GM19035 (cell line): ENCODE measurements around the gene CAPN15.
"Not testable (repeated sequence)": the region's sequence is repeated elsewhere in the genome, so short reads cannot be mapped to it uniquely, and the experiment has no call there.

Experiments
- ATAC-seq: cut with Tn5 transposase; IDR thresholded peaks from one replicate; pipeline ENCODE4 v1.9.1; 2021; ENCODE audit not compliant: unreplicated experiment

The CAPN15 gene

DNA sequence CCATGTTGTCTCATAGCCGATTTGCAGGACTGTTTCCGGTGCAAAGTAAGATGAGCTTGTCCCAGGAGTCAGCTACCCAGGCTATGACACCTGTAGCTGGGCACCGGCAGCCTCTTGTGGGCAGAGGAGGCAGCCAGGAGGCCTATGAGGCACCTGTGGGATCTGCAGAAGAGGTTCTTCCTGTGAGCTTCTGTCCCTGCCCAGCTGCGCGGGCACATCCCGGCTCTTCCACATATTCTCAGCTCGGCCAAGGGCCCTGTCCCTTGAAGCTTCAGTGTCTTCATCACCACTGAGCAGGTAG lies 21.3 kb upstream of the CAPN15 start:
- no peak for ATAC-seq

- ATAC-seq = not testable (repeated sequence)
These were observed 20.0 kb upstream of the CAPN15 start for GRCh38 chr16:507527-507926.

- no peak for ATAC-seq
These were observed 19.5 kb upstream of the CAPN15 start for GRCh38 chr16:507996-508395.

- no peak for ATAC-seq
These were observed 18.4 kb upstream of the CAPN15 start for GRCh38 chr16:508884-509736.

GRCh38 chr16:510066-510825 lies 17.3 kb upstream of the CAPN15 start:
- ATAC-seq = no peak

GRCh38 chr16:512802-513201 lies 14.7 kb upstream of the CAPN15 start:
- ATAC-seq = no peak

GRCh38 chr16:513950-514349 lies 13.6 kb upstream of the CAPN15 start:
- no peak for ATAC-seq

DNA sequence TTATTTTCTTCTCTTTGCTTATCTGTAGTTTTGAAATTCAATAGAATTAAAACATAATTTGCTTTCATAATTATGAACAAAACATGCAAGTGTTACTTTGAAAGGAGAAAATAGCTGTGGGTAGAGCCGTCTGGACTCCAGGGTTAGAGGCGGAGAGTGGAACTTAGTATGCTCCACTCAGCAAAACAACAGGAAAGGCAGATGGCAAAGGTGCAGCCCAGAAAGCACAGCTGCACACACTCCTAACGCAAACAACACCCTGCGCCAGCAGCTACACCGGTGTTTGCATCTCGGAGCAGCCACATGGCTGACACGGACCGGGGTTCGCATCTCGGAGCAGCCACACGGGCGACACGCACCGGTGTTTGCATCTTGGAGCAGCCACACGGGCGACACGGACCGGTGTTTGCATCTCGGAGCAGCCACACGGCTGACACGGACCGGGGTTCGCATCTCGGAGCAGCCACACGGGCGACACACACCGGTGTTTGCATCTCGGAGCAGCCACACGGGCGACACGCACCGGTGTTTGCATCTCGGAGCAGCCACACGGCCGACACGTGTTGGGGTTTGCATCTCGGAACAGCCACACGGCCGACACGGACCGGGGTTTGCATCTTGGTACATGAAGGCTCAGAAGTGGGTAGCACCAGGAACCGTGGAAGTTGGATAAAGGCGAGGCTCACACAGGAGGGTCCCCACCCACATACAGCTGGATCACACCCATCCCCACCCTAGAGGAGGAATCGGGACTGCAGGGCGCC lies 12.2 kb upstream of the CAPN15 start:
- ATAC-seq = no peak

- ATAC-seq = no peak
These were observed 11.6 kb upstream of the CAPN15 start for GRCh38 chr16:515939-516226.

GRCh38 chr16:516301-516700 lies 11.2 kb upstream of the CAPN15 start:
- no peak for ATAC-seq

DNA sequence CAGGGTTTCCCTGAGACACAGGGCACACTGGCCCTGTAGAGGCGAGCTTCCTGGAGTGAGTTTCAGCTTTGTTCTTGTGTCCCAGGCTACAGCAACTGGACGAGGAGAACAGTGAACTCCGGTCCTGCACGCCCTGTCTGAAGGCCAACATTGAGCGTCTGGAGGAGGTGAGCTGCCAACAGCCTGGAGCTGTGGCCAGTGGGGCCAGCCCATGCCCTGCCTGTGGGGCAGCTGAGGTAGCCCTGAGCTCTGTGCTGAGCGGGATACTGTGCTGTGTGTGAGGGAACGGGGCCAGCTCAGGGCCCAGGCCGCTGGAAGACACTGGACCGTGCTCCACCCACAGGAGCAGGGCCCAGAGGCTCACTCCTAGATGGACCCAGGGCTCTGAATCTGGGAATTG lies 8.7 kb upstream of the CAPN15 start:
- ATAC-seq = no peak

DNA sequence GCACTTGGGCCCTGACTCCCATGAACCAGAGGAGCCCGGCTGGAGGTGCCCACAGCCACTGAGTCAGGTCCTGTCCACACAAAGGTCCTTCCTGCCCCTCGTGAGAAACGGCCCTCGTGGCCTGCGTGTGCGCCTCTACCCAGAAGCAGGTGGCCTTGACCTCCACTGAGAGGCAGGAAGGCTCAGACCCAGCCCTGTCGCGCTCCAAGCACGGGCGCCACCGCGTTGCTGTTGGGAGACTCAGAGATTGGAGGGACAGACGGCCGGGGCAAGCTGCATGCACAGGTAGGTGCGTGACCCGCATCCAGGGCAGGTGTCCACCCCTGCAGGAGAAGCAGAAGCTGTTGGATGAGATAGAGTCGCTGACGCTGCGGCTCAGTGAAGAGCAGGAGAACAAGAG lies 8.1 kb upstream of the CAPN15 start:
- no peak for ATAC-seq

- ATAC-seq = no peak
These were observed 7.4 kb upstream of the CAPN15 start for GRCh38 chr16:519841-520687.

- no peak for ATAC-seq
These were observed 6.7 kb upstream of the CAPN15 start for GRCh38 chr16:520847-521246.

DNA sequence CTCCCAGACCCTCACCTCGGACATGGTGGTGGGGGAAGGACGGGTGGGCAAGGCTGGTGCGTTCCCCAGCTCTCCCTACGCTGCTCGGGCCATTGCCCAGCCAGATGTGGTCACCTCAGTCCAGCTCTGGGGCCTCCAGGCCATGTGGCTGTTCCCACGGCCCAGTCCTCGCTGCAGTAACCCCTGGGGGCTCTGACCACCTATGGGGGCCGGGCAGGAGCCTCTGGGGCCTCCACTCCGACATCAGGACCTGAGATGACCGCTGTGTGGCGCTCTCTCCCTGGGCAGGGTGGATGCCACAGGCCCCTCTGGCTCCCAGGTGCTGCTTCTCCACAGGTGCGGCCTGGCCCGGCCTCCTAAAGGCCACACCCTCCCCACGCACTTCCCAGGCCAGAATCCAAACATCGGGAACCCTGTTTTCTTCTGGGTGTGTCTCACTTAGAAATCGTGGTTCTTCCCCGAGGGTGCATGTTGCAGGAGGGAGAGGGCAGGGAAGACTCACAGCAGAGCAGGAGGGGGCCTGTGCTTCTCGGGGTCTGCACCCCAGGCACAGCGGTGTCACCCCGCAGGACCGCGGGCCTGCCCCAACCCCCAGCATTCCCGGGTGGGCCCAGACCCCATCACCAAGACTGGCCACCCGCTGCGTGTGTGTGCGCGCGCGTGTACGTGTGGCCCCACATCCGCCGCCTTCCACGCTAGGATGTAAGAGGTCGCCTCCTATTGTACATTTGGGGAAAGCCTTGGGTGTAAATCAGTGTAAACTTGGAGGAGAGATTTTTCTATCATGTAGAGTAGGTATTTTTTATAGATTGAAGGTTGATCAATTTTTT lies 5.9 kb upstream of the CAPN15 start:
- ATAC-seq = no peak

DNA sequence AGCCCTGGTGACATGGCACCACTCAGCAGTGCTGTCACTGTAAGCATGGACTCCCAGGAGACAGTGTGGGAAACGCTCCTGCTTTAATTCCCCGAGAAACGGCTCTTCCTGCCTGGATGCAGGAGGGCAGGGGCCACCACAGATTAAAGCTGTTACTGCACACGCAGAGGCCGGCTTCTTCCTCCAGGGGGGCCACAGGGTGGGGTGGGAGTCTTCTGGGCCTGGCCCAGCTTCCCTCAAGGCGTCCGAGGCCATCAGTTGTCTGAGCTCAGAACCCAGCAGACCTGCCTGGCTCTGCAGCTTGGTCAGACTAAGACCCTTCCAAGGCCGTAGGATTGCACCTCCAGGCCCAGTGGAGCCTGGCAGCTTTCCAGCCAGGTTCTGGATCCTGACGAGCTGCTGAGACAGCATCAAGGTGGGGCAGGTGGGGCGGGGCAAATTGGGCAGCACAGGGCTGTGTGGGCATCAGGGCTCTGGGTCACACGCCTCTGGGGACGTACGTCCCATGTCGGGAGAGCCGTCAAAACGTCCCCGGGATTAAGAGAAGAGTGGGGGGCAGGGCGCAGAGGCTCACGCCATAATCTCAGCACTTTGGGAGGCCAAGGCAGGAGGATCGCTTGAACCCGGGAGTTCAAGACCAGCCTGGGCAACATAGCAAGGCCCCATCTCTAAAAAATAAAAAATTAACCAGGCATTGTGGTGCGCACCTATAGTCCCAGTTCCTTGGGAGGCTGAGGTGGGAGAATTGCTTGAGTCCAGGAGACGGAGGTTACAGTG lies 5.0 kb upstream of the CAPN15 start:
- ATAC-seq = no peak

- no peak for ATAC-seq
These were observed 4.3 kb upstream of the CAPN15 start for GRCh38 chr16:523097-523741.

- no peak for ATAC-seq
These were observed 3.1 kb upstream of the CAPN15 start for GRCh38 chr16:524274-525040.
